Lung (tissue), 12 donors: ENCODE data around the gene NOL12. TPM values are rescaled to one million over a fixed set of nuclear protein-coding genes. Genes with fewer than 3 reads are reported as not detected.

Experiments
- ATAC-seq: fragments of 200-7000 bp; cut with Tn5 transposase; one replicate; pipeline ENCODE4 v1.9.1; 2020; ENCODE audit warnings: moderate number of reproducible peaks; ENCODE audit not compliant: insufficient read depth, low FRiP score
- DNase-seq, 3 donors: peaks; one replicate each; pipeline ENCODE4 v3.0.0-alpha.2; 2013 to 2017
- H3K27ac ChIP-seq, 2 donors: one replicate each; pipeline ENCODE4 v1.5.1; 2013; ENCODE audit warnings: mild to moderate bottlenecking in 2 of 2, moderate library complexity in 2 of 2, control low read depth in 1 of 2, inconsistent platforms in 1 of 2, low read depth in 1 of 2, low read length in 1 of 2
- H3K27me3 ChIP-seq, 3 donors: one replicate each; pipeline ENCODE4 v1.5.1; 2013; ENCODE audit warnings: low read length in 2 of 3; ENCODE audit not compliant: control insufficient read depth in 3 of 3, insufficient read depth in 3 of 3
- H3K36me3 ChIP-seq, 4 donors: one replicate each; pipeline ENCODE4 v1.5.1; 2013; ENCODE audit warnings: low read length in 4 of 4, mild to moderate bottlenecking in 1 of 4, moderate library complexity in 1 of 4; ENCODE audit not compliant: control insufficient read depth in 4 of 4, insufficient read depth in 4 of 4
- H3K4me1 ChIP-seq, 5 donors: one replicate each; pipeline ENCODE4 v1.5.1; 2013; ENCODE audit warnings: low read length in 5 of 5, mild to moderate bottlenecking in 2 of 5, moderate library complexity in 1 of 5; ENCODE audit not compliant: control insufficient read depth in 5 of 5, insufficient read depth in 5 of 5
- H3K4me3 ChIP-seq: one replicate; pipeline ENCODE4 v1.5.1; 2013; ENCODE audit warnings: mild to moderate bottlenecking, control low read depth, moderate library complexity
- H3K9ac ChIP-seq, 2 donors: one replicate each; pipeline ENCODE4 v1.5.1; 2013; ENCODE audit warnings: low read length in 2 of 2, control low read depth in 1 of 2; ENCODE audit not compliant: insufficient read depth in 1 of 2
- H3K9me3 ChIP-seq, 4 donors: one replicate each; pipeline ENCODE4 v1.5.1; 2013; ENCODE audit warnings: low read length in 3 of 4, mild to moderate bottlenecking in 1 of 4, moderate library complexity in 1 of 4; ENCODE audit not compliant: control insufficient read depth in 4 of 4, insufficient read depth in 3 of 4
- WGBS, 2 donors: extraction: QIAGEN DNeasy Blood & Tissue Kit; methylation state at CpG; one replicate each; pipeline ENCODE4 v1.1.7; 2013; 5-methylcytosine and 5-hydroxymethylcytosine counted together
- polyA plus RNA-seq, 2 donors: library from polyadenylated mRNA; stranded (reverse); fragments of 200-250 nt; gene quantifications; one replicate each; pipeline ENCODE4 v1.2.1, GENCODE V29; 2013
- total RNA-seq, 2 donors: library from RNA; depleted of rRNA in 1 of 2; stranded (reverse); fragments of >200 nt in 1 of 2; gene quantifications; one replicate each; pipeline ENCODE4 v1.2.1, GENCODE V29; 2014 to 2021
- TF ChIP-seq, protein P1 (sequence below): IDR thresholded peaks from 2 replicates; pipeline ENCODE4 v1.5.1; 2012; ENCODE audit warnings: mild to moderate bottlenecking; ENCODE audit errors: control extremely low read depth, extremely low read depth
- donor health status: control.
- donor health status: control.
- donor health status: Bipolar disorder and iron deficiency.
- donor health status: healthy.
- donor health status: DM: yes; HTN: yes; CAD: no.

Gene NOL12
- total and polyA plus RNA-seq, 4 donors, result 14.5 to 37.0 (median 29.5) TPM

- Histone ChIP-seq H3K4me3 (no peak overlapping the region), H3K27me3 (no peaks in the 10 kb centered on the region), H3K9me3 (no peaks in the 10 kb centered on the region), H3K36me3 (peaks cover 0 to 13% (median 5%) of the 10 kb centered on the region in 4 donors), H3K27ac (no peak overlapping the region), H3K9ac (no peak overlapping the region), H3K4me1 (peaks cover 0 to 16% (median 2%) of the 10 kb centered on the region in 5 donors)
- DNase-seq (no peak), ATAC-seq (no peak)
- TF ChIP-seq, protein P1, sequence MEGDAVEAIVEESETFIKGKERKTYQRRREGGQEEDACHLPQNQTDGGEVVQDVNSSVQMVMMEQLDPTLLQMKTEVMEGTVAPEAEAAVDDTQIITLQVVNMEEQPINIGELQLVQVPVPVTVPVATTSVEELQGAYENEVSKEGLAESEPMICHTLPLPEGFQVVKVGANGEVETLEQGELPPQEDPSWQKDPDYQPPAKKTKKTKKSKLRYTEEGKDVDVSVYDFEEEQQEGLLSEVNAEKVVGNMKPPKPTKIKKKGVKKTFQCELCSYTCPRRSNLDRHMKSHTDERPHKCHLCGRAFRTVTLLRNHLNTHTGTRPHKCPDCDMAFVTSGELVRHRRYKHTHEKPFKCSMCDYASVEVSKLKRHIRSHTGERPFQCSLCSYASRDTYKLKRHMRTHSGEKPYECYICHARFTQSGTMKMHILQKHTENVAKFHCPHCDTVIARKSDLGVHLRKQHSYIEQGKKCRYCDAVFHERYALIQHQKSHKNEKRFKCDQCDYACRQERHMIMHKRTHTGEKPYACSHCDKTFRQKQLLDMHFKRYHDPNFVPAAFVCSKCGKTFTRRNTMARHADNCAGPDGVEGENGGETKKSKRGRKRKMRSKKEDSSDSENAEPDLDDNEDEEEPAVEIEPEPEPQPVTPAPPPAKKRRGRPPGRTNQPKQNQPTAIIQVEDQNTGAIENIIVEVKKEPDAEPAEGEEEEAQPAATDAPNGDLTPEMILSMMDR, result no peak
- WGBS, 2 donors, result 55 to 56% methylated on average over 3 of the region's 3 CpGs
Observed at GRCh38 chr22:37697538-37697835, 11.3 kb downstream of the NOL12 start.

DNA sequence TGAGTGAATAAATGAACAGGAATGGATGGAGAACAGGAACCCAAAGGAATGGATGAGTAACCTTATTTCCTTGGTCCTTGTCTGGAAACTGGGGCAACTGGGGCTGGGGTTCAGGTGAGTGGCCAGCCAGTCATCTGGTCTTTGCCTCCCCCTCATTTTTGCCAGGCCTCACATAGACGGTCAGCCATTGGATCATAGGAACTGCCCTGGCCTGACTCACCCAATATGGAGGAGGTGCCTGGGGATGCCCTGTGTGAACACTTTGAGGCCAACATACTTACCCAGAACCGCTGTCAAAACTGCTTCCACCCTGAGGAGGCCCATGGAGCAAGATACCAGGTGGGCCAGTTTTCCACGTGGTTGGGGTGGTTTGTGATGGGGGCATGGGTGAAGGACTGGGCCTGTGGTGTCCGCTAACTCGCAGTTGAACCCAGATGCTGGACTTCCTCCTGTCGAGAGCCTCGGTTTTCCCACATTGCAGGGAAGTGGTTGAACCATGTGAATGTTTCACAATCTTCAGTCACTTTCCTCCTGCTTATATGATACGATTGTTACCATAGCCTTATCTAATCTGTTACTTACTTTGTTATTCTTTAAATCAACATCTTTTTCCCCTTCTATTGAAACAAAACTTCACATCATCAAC, 15.1 kb downstream of the NOL12 start:
- H3K9me3 ChIP-seq, result no peaks in the 10 kb centered on the region
- DNase-seq (peak in 1 of 3 donors; percentile 14), ATAC-seq (no peak)
- no peaks in the 10 kb centered on the region for H3K27me3 ChIP-seq
- no peak overlapping the region for H3K4me3 ChIP-seq
- TF ChIP-seq, protein P1, result no peak
- H3K36me3 ChIP-seq, result no peaks in the 10 kb centered on the region
- no peak overlapping the region for H3K9ac ChIP-seq
- WGBS, 2 donors, result 16 to 31% methylated on average over 8 of the region's 8 CpGs
- H3K27ac ChIP-seq, result peak overlapping the region in 1 of 2 donors; percentile 26
- peaks cover 0 to 11% (median 0%) of the 10 kb centered on the region in 5 donors for H3K4me1 ChIP-seq

- Histone ChIP-seq H3K9ac (no peak overlapping the region), H3K36me3 (no peaks in the 10 kb centered on the region), H3K4me3 (no peak overlapping the region), H3K27me3 (no peaks in the 10 kb centered on the region), H3K9me3 (no peaks in the 10 kb centered on the region), H3K27ac (no peak overlapping the region), H3K4me1 (peaks cover 0 to 3% (median 0%) of the 10 kb centered on the region in 5 donors)
- TF ChIP-seq, protein P1, result no peak
- no peak for ATAC-seq
- no peak for DNase-seq
- 82 to 91% methylated on average over 7 of the region's 7 CpGs for WGBS, 2 donors
Observed at GRCh38 chr22:37703906-37704305, 17.8 kb downstream of the NOL12 start.

GRCh38 chr22:37704645-37705044, 18.5 kb downstream of the NOL12 start:
- TF ChIP-seq, protein P1, result no peak

More at GRCh38 chr22:37704645-37705044, 18.5 kb downstream of the NOL12 start:
- H3K4me3 ChIP-seq, result no peak overlapping the region
- H3K4me1 ChIP-seq, result peaks cover 0 to 3% (median 0%) of the 10 kb centered on the region in 5 donors
- H3K36me3 ChIP-seq, result no peaks in the 10 kb centered on the region
- no peak overlapping the region for H3K27ac ChIP-seq
- DNase-seq, result no peak
- H3K9ac ChIP-seq, result no peak overlapping the region
- no peaks in the 10 kb centered on the region for H3K9me3 ChIP-seq
- no peaks in the 10 kb centered on the region for H3K27me3 ChIP-seq
- ATAC-seq, result no peak
- 38 to 45% methylated on average over 3 of the region's 3 CpGs for WGBS, 2 donors
